HG03025 (cell line): ENCODE results near the gene PCDHB10.
"Not testable (repeated sequence)": the region's sequence is repeated elsewhere in the genome, so short reads cannot be mapped to it uniquely, and the experiment has no call there.

Experiments used
- ATAC-seq: cut with Tn5 transposase; IDR thresholded peaks from one replicate; pipeline ENCODE4 v1.9.1; 2021; ENCODE audit warnings: mild to moderate bottlenecking, moderate library complexity; ENCODE audit not compliant: unreplicated experiment, low FRiP score

PCDHB10 gene

DNA sequence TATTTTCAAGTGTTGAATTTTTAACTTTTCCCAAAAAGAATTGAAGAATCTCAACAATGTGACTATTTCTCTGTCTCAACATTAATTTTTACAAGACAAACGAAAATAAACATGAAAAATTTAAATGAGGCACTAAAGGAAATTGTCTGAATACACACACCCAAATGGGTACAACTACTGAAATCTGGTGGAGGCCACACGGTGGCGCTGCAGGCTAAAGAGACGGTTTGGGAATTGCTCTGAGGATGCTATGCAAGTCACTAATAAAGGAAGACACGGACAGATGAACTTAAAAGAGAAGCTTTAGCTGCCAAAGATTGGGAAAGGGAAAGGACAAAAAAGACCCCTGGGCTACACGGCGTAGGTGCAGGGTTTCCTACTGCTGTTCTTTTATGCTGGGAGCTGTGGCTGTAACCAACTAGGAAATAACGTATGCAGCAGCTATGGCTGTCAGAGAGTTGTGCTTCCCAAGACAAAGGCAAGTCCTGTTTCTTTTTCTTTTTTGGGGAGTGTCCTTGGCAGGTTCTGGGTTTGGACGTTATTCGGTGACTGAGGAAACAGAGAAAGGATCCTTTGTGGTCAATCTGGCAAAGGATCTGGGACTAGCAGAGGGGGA lies at the start of gene PCDHB10:
TSS of gene PCDHB10 (plus strand) at position 244 of the 616 bp plus-strand sequence. CDS start at position 444, 200 bp downstream.
- no peak for ATAC-seq

DNA sequence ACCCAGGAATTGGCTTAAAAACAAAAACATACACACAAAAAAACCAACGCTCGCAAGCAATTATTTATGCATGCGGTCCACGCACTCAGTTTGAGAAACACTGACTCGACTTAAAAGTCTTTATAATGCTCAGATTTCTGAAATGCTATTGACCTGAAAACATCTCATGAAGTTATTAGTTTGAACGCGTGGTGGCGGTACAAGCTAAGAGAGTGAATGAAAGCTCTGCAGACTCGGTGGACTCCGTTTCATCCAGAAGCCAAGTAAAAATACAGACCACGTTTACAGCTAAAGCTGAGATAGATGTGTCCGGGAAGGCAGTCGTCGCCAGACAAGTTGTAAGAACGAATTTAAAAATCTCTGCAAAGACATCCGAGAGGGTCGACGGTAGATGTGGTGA lies 42.3 kb upstream of the PCDHB10 start, which contains the start of gene PCDHB6:
TSS of gene PCDHB6 (plus strand) at position 246 of the 400 bp plus-strand sequence. CDS start 201 bp downstream, outside the sequence.
- ATAC-seq: no peak

DNA sequence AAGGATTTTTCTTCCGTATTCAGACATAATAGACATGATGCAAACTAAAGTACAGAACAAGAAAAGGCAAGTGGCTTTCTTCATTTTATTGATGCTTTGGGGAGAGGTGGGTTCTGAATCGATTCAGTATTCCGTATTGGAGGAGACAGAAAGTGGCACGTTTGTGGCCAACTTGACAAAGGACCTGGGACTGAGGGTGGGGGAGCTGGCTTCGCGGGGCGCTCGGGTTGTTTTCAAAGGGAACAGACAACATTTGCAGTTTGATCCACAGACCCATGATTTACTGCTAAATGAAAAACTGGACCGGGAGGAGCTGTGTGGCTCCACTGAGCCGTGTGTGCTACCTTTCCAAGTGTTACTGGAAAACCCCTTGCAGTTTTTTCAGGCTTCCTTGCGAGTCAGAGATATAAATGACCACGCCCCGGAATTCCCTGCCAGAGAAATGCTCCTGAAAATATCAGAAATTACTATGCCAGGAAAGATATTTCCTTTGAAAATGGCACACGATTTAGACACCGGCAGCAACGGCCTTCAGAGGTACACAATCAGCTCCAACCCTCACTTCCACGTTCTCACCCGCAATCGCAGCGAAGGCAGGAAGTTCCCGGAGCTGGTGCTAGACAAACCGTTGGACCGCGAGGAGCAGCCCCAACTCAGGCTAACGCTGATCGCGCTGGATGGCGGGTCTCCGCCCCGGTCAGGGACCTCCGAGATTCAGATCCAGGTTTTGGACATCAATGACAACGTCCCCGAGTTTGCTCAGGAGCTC lies 41.7 kb upstream of the PCDHB10 start:
- no peak for ATAC-seq

DNA sequence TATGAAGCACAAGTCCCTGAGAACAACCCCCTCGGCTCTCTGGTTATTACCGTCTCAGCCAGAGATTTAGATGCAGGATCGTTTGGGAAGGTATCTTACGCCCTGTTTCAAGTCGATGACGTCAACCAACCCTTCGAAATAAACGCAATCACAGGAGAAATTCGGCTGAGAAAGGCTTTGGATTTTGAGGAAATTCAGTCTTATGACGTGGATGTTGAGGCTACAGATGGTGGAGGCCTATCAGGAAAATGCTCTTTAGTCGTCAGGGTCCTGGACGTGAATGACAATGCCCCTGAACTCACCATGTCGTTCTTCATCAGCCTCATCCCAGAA lies 41.2 kb upstream of the PCDHB10 start:
- ATAC-seq: no peak

DNA sequence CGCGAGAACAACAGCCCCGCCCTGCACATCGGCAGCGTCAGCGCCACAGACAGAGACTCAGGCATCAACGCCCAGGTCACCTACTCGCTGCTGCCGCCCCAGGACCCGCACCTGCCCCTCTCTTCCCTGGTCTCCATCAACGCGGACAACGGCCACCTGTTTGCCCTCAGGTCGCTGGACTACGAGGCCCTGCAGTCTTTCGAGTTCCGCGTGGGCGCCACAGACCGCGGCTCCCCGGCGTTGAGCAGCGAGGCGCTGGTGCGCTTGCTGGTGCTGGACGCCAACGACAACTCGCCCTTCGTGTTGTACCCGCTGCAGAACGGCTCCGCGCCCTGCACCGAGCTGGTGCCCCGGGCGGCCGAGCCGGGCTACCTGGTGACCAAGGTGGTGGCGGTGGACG lies 40.5 kb upstream of the PCDHB10 start:
- not testable (repeated sequence) for ATAC-seq

DNA sequence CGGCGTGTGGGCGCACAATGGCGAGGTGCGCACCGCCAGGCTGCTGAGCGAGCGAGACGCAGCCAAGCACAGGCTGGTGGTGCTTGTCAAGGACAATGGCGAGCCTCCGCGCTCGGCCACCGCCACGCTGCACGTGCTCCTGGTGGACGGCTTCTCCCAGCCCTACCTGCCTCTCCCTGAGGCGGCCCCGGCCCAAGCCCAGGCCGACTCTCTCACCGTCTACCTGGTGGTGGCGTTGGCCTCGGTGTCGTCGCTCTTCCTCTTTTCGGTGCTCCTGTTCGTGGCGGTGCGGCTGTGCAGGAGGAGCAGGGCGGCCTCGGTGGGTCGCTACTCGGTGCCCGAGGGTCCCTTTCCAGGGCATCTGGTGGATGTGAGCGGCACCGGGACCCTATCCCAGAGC lies 40.1 kb upstream of the PCDHB10 start:
- ATAC-seq: not testable (repeated sequence)

DNA sequence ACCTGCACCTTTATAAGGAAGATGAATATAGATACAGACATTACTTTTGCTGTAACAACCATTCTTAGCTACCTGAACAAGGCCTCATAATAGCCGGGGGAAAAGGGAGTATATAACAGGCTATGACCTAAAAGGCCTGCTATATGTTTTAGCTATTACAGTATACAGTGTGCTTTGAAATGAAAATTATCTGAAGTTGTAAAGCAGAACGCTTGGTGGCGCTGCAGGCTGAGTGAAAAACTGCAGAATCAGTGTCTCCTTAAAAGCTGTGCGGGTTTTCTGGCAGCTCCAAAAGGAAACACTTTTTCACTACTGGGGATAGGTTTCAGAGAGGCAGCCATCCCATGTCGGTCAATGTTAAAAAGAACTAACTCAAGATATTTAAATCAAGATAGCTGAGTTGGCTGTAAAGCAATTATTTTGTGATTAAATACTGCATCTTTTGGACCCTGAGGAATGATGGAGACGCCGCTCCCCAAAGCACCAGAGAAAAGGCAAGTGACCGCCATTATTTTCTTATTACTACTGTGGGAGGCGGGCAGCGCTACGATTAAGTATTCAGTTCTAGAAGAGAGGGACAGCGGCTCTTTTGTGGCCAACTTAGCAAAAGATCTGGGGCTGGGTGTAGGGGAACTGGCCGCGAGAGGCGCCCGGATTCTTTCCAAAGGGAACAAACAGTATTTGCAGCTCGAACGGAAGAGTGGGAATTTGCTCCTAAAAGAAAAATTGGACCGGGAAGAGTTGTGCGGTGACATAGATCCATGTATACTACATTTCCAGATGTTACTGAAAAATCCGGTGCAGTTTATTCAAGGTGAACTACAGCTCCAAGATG lies 36.4 kb upstream of the PCDHB10 start:
- no peak for ATAC-seq

DNA sequence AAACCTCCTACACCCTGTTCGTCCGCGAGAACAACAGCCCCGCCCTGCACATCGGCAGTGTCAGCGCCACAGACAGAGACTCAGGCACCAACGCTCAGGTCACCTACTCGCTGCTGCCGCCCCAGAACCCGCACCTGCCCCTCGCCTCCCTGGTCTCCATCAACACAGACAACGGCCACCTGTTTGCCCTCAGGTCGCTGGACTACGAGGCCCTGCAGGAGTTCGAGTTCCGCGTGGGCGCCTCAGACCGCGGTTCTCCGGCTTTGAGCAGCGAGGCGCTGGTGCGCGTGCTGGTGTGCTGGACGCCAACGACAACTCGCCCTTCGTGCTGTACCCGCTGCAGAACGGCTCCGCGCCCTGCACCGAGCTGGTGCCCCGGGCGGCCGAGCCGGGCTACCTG lies 34.8 kb upstream of the PCDHB10 start:
- ATAC-seq: not testable (repeated sequence)

DNA sequence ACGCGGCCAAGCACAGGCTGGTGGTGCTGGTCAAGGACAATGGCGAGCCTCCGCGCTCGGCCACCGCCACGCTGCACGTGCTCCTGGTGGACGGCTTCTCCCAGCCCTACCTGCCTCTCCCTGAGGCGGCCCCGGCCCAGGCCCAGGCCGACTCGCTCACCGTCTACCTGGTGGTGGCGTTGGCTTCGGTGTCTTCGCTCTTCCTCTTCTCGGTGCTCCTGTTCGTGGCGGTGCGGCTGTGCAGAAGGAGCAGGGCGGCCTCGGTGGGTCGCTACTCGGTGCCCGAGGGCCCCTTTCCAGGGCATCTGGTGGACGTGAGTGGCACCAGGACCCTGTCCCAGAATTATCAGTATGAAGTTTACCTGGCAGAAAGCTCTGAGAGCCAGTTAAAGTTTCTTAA lies 34.3 kb upstream of the PCDHB10 start:
- ATAC-seq: not testable (repeated sequence)

DNA sequence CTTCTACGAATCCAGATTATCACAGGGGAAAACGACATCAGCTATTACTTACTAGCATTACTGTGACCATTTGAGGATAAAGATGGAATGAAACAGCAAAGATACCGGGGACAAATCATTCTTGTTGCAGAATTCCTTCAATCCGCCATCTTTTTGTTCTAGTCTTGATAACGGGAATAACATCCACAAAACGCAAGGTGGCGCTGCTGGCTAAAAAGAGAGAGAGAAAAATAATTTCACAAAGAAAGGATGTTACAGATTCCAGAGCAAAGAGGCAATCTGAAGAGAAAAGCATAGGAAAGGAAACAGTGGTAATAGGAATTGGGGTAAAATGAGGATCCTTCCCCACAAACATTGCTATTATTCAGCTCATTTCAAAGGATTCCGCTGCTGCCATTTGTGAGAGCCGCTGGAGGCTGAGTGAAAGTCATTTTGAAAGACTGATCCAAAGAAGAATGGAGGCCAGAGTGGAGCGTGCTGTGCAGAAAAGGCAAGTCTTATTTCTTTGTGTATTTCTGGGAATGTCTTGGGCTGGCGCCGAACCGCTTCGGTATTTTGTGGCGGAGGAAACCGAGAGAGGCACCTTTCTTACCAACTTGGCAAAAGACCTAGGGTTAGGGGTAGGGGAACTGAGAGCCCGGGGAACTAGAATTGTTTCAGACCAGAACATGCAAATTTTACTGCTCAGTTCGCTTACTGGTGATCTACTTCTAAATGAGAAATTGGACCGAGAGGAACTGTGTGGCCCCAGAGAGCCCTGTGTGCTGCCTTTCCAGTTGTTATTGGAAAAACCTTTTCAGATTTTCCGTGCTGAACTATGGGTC lies 19.6 kb upstream of the PCDHB10 start, which contains the start of gene PCDHB7:
TSS of gene PCDHB7 (plus strand) at position 264 of the 824 bp plus-strand sequence. CDS start at position 456, 192 bp downstream.
- ATAC-seq: no peak

DNA sequence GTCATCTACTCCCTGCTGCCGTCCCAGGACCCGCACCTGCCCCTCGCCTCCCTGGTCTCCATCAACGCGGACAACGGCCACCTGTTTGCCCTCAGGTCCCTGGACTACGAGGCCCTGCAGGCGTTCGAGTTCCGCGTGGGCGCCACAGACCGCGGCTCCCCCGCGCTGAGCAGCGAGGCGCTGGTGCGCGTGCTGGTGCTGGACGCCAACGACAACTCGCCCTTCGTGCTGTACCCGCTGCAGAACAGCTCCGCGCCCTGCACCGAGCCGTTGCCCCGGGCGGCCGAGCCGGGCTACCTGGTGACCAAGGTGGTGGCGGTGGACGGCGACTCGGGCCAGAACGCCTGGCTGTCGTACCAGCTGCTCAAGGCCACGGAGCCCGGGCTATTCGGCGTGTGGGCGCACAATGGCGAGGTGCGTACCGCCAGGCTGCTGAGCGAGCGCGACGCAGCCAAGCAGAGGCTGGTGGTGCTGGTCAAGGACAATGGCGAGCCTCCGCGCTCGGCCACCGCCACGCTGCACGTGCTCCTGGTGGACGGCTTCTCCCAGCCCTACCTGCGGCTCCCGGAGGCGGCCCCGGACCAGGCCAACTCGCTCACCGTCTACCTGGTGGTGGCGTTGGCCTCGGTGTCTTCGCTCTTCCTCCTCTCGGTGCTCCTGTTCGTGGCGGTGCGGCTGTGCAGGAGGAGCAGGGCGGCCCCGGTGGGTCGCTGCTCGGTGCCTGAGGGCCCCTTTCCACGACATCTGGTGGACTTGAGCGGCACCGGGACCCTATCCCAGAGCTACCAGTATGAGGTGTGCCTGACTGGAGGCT lies 17.7 kb upstream of the PCDHB10 start:
- not testable (repeated sequence) for ATAC-seq

DNA sequence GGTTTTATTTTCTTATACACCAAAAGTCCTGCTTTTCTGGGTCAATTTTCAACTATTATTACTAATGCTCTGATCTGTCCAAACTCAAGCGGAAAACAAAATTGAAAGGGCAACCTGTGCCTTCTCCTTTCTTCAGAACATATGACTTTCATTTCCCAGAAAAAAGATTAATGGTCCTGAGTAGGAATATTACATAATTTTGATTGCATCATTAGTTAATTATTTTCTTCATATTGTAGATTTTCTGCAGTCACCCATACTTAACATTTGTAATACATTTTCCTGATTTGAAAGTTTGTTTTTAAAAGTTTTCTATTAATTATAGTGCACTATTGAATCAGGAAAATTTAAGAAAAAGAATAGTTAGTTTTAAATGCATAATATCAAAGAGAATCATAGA lies 16.2 kb upstream of the PCDHB10 start:
- no peak for ATAC-seq

DNA sequence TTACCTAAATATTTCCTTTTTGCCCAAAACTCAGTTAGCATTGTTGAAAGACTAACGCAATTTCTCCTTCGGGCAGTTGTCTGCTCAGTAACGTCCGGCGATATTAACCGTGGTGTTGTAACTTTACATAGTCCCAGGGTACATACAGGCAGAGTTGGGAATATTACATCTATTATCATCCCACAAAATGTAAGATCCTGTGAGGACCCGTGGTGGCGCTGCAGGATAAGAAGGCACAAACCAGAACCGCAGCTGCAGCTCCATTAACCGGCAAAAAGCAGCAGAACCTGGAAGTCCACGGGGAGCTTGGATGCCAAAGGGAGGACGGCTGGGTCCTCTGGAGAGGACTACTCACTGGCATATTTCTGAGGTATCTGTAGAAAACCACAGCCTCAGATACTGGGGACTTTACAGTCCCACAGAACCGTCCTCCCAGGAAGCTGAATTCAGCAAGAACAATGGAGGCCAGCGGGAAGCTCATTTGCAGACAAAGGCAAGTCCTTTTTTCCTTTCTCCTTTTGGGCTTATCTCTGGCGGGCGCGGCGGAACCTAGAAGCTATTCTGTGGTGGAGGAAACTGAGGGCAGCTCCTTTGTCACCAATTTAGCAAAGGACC lies 14.5 kb upstream of the PCDHB10 start, which contains the start of gene PCDHB8:
TSS of gene PCDHB8 (plus strand) at position 214 of the 615 bp plus-strand sequence. CDS start at position 459, 245 bp downstream.
- not testable (repeated sequence) for ATAC-seq

DNA sequence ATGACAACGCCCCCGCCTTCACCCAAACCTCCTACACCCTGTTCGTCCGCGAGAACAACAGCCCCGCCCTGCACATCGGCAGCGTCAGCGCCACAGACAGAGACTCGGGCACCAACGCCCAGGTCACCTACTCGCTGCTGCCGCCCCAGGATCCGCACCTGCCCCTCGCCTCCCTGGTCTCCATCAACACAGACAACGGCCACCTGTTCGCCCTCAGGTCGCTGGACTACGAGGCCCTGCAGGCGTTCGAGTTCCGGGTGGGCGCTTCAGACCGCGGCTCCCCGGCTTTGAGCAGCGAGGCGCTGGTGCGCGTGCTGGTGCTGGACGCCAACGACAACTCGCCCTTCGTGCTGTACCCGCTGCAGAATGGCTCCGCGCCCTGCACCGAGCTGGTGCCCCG lies 12.8 kb upstream of the PCDHB10 start:
- ATAC-seq: not testable (repeated sequence)

DNA sequence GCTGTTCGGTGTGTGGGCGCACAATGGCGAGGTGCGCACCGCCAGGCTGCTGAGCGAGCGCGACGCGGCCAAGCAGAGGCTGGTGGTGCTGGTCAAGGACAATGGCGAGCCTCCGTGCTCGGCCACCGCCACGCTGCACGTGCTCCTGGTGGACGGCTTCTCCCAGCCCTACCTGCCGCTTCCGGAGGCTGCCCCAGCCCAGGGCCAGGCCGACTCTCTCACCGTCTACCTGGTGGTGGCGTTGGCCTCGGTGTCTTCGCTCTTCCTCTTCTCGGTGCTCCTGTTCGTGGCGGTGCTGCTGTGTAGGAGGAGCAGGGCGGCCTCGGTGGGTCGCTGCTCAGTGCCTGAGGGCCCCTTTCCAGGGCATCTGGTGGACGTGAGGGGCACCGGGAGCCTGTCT lies 12.3 kb upstream of the PCDHB10 start:
- not testable (repeated sequence) for ATAC-seq

DNA sequence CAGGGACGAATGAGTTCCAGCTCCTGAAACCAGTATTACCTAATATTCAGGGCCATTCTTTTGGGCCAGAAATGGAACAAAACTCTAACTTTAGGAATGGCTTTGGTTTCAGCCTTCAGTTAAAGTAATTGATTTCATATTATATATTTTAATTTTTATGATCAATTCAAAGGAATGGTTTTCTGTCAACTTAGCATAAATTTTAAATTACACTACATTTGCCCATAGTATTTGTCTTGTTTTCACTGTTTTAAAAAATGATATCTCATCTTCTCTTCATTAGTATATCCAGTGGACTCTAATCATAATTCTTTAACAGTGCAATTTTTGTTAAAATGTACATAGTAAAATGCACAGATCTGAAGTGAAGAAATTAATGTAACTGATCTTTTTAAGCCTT lies 11.8 kb upstream of the PCDHB10 start:
- ATAC-seq: no peak

DNA sequence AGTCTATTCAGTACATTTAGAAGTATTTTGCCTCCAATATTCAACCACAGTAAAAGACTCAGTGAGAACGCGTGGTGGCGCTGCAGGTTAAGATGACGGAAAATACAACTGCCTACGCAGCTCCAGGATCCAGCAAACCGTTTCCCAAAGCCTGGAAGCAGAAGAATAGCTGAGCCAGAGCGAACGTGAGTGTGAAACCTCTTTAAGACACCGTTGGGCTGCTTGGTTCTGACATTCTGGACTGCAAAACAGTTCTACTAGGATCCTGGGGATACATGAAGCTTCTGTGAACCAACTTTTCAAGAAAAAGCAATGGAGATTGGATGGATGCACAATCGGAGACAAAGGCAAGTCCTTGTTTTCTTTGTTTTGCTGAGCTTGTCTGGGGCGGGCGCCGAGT lies 9.9 kb upstream of the PCDHB10 start, which contains the start of gene PCDHB16:
TSS of gene PCDHB16 (plus strand) at position 140 of the 400 bp plus-strand sequence. CDS start at position 313, 173 bp downstream.
- ATAC-seq: no peak

DNA sequence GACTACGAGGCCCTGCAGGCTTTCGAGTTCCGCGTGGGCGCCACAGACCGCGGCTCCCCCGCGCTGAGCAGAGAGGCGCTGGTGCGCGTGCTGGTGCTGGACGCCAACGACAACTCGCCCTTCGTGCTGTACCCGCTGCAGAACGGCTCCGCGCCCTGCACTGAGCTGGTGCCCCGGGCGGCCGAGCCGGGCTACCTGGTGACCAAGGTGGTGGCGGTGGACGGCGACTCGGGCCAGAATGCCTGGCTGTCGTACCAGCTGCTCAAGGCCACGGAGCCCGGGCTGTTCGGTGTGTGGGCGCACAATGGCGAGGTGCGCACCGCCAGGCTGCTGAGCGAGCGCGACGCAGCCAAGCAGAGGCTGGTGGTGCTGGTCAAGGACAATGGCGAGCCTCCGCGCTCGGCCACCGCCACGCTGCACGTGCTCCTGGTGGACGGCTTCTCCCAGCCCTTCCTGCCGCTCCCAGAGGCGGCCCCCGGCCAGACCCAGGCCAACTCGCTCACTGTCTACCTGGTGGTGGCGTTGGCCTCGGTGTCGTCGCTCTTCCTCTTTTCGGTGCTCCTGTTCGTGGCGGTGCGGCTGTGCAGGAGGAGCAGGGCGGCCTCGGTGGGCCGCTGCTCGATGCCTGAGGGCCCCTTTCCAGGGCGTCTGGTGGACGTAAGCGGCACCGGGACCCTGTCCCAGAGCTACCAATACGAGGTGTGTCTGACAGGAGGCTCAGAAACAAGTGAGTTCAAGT lies 7.9 kb upstream of the PCDHB10 start:
- ATAC-seq: not testable (repeated sequence)
